Uterus (tissue), 4 donors: Measurements from ENCODE around the gene IQSEC2. TPM values are rescaled to one million over a fixed set of nuclear protein-coding genes. Genes with fewer than 3 reads are reported as not detected.
A peak's percentile ranks its signal among the peaks of the same experiment; 100 is the strongest.

ENCODE experiments used
- DNase-seq, 2 donors: peaks; one replicate each; pipeline ENCODE4 v3.0.0-alpha.2; 2019 to 2020
- H3K27ac ChIP-seq, 2 donors: fragments of 200-600 bp; sonication (generic); 1 replicate in 1 of 2; 2 replicates in 1 of 2; pipeline ENCODE4 v1.5.1; 2016 to 2018
- H3K27me3 ChIP-seq, 2 donors: fragments of 200-600 bp; sonication (generic); one replicate each; pipeline ENCODE4 v1.5.1; 2018 to 2019; ENCODE audit warnings: control low read depth in 1 of 2
- H3K36me3 ChIP-seq, 2 donors: fragments of 200-600 bp; sonication (generic); one replicate each; pipeline ENCODE4 v1.5.1; 2019; ENCODE audit warnings: control low read depth in 1 of 2
- H3K4me1 ChIP-seq, 2 donors: fragments of 200-600 bp; sonication (generic); one replicate each; pipeline ENCODE4 v1.5.1; 2018 to 2019; ENCODE audit warnings: control low read depth in 1 of 2
- H3K4me3 ChIP-seq, 2 donors: fragments of 200-600 bp; sonication (generic); 1 replicate in 1 of 2; 2 replicates in 1 of 2; pipeline ENCODE4 v1.5.1; 2018 to 2019; ENCODE audit warnings: mild to moderate bottlenecking in 1 of 2
- H3K9me3 ChIP-seq, 2 donors: fragments of 200-600 bp; sonication (generic); one replicate each; pipeline ENCODE4 v1.5.1; 2019; ENCODE audit warnings: control low read depth in 1 of 2
- CTCF ChIP-seq, 4 experiments: fragments of 200-600 bp in 2 of 4; fragments of 450-650 bp in 2 of 4; sonication (generic) in 2 of 4; IDR thresholded peaks; one replicate each; pipeline ENCODE4 v1.5.1; 2016 to 2019; ENCODE audit warnings: antibody characterized with exemption in 4 of 4, mild to moderate bottlenecking in 2 of 4, moderate library complexity in 1 of 4
- POLR2A ChIP-seq, 2 donors: fragments of 450-650 bp; IDR thresholded peaks; one replicate each; pipeline ENCODE4 v1.6.1; 2016; ENCODE audit warnings: antibody characterized with exemption in 2 of 2, mild to moderate bottlenecking in 1 of 2, moderate library complexity in 1 of 2
- intact Hi-C: fragments of 100-400 bp; cut with DNase I; formaldehyde crosslinking; loops from one replicate; pipeline ENCODE4 v1.15.1; 2023; ENCODE audit warnings: low total_unique reads
- small RNA-seq: library from RNA; depleted of rRNA; stranded (forward); fragments of <200 nt; gene quantifications from one replicate; pipeline ENCODE3, GENCODE V24; 2016
- total RNA-seq, 4 donors: library from RNA; depleted of rRNA in 3 of 4; stranded (reverse); fragments of >200 nt in 3 of 4; gene quantifications; one replicate each; pipeline versions ENCODE4 v1.1.0 to v1.2.4, GENCODE V29; 2014 to 2023
- donor health status: DM: yes; HTN: yes; CAD: no.

IQSEC2 gene
- total RNA-seq, 4 donors from 2014 or later = 4.1 to 31.6 (median 8.9) TPM

DNA sequence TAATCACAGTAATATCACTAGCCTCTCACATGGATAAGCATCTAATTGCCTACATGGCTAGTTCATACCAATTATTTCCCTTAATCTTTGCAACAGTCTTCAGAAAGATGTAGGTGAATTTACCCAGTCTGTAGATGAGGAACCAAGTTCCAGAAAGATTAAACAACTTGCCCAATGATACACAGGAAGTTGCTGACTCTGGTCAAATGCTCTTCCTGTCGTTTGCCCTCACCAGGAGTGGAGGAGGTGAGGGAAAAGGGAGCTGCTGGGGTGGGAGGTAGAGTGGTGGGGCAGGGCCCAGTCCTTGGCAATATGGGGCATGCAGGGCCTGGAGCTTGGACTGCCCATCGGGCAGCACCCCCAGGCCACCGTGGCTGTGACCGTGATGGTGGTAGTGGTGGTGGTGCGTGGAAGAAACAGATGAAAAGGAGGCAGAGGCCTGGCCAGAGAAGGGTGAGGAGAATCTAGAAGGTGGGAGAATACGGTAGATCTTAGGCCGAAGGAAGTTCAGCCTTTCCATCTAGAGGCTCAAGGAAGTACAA, 54.1 kb downstream of the IQSEC2 start:
- DNase-seq = no peak
- no peak overlapping the region for H3K27ac ChIP-seq
- intact Hi-C loops = no loop called here
- no peaks in the 10 kb centered on the region for H3K36me3 ChIP-seq
- H3K4me3 ChIP-seq = no peak overlapping the region
- H3K27me3 ChIP-seq = no peaks in the 10 kb centered on the region
- TF ChIP-seq CTCF (IDR thresholded peaks at IDR 0.05) (no peak), POLR2A (IDR thresholded peaks at IDR 0.05) (no peak)
- peaks cover 0 to 13% of the 10 kb centered on the region in 2 donors for H3K4me1 ChIP-seq
- H3K9me3 ChIP-seq = no peaks in the 10 kb centered on the region

- intact Hi-C loops = no loop called here
- no peak for TF ChIP-seq CTCF (IDR thresholded peaks at IDR 0.05)
- TF ChIP-seq POLR2A (IDR thresholded peaks at IDR 0.05) = peak; percentile 9 to 49
- peak; percentile 91 to 96 for DNase-seq
- peak within 1 kb of the TSS; percentile 87 to 88 for H3K27ac ChIP-seq
- no peaks in the 10 kb centered on the region for H3K36me3 ChIP-seq
- H3K9me3 ChIP-seq = no peaks in the 10 kb centered on the region
- peak within 1 kb of the TSS; percentile 78 to 96 for H3K4me3 ChIP-seq
- H3K27me3 ChIP-seq = no peaks in the 10 kb centered on the region
- peaks cover 0 to 22% of the 10 kb centered on the region in 2 donors for H3K4me1 ChIP-seq
Measured at GRCh38 chrX:53224860-53225797, 56.3 kb downstream of the IQSEC2 start, which contains the start of gene KDM5C. TSS of gene KDM5C (minus strand) at chrX:53225207. CDS start at chrX:53224889, 318 bp downstream.

DNA sequence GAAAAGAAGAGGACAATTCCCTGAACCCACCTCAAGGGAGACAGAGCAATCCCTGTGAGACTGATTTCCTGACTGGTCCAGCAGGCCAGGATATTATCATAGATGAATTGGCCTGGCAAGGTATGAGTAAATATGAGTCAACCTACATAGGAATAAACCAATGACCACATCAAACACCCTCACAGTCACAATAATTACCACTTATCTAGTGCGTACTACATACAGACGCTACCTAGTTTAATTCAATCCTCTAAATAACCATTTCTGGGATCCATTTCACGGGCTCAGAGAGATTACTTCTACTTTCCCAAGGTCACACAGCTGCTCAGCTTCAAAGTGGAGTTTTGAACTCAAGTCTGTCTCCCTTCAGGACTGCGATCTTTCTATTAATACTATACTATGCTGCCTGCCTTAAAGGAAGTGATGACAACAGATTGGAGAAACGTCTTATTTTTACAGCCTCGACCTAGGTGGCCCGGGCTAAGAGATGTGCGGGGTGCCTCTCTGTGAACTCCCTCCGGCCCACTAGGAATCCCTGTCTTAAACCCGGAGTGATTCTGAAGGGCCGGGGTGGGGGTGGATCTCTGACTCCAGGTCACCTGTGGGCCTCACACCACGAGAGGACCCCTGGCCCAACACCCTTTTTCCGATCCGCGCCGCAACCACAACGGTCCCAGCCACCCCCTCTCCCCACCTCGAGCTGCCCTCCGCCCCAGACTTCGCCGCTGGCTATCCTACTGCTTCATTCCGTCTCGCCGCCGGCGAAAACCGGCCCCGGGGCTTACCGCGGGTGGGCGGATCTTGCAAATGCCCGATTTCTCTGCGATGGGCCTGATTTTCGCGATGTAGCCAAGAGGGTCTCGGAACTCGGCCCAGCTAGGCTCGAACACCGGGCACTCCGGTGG, 57.2 kb downstream of the IQSEC2 start:
- intact Hi-C loops = no loop called here

DNA sequence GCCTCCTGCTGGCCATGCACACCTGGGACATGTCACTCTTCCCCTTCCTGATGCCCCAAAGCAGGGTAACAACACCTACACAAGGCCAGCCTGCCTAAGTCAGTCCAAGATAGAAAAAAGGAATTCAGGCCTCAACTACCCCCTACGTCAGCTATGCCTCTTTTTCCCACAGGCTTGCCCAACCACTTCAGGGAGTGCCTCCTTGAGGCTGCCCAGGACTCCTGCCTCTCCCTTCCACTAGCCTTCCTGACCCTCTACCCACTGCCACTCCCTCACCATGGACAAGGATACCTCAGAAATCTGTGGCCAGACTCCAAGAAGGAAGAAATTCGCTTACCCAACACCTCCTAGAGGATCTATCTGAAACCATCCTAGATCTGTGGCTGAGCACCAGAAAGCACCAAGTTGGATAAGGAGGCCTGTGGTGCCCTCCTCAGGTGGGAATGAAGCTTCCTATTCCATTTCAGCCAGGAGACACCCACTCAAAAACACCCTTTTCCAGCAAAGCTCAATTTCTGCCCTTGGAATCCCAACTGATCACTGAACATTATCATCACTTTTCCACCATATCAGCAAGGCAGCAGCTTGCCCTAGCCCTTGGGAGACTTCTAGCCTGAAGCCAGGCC, 58.2 kb downstream of the IQSEC2 start:
- no peak for DNase-seq
- Histone ChIP-seq H3K4me3 (peak overlapping the region; percentile 78 to 96), H3K36me3 (no peaks in the 10 kb centered on the region), H3K27me3 (no peaks in the 10 kb centered on the region), H3K27ac (peak overlapping the region in 1 of 2 donors; percentile 88), H3K4me1 (peaks cover 0 to 22% of the 10 kb centered on the region in 2 donors), H3K9me3 (no peaks in the 10 kb centered on the region)
- TF ChIP-seq POLR2A (IDR thresholded peaks at IDR 0.05) (no peak), CTCF (IDR thresholded peaks at IDR 0.05) (no peak)
- intact Hi-C loops = no loop called here

More for the DNA sequence above, 57.2 kb downstream of the IQSEC2 start:
- H3K27me3 ChIP-seq = no peaks in the 10 kb centered on the region
- peak overlapping the region; percentile 78 to 96 for H3K4me3 ChIP-seq
- peak in 1 of 2 donors; percentile 22 for DNase-seq
- H3K27ac ChIP-seq = peak overlapping the region; percentile 87 to 88
- H3K4me1 ChIP-seq = peaks cover 0 to 22% of the 10 kb centered on the region in 2 donors
- no peak for TF ChIP-seq CTCF (IDR thresholded peaks at IDR 0.05)
- TF ChIP-seq POLR2A (IDR thresholded peaks at IDR 0.05) = no peak
- H3K36me3 ChIP-seq = no peaks in the 10 kb centered on the region
- no peaks in the 10 kb centered on the region for H3K9me3 ChIP-seq

Small RNA genes lying within 50 kb of the gene (small RNA-seq; reads per million reads assigned to genes)
- gene RF00019 = not detected

Other genes with a start within 250 kb of the IQSEC2 start
- gene GPR173, start 232.8 kb downstream of the IQSEC2 start, total RNA-seq = 1 to 10 TPM in 2 of 4 donors, under 1 TPM in 2; 0.51 to 9.2 (median 4.5) TPM
- gene TSPYL2, start 199.2 kb downstream of the IQSEC2 start, total RNA-seq = 100 to 1,000 TPM in 1 of 4 donors, 10 to 100 TPM in 3; 19.5 to 152 (median 30.7) TPM
- gene KANTR, start 187.4 kb downstream of the IQSEC2 start, total RNA-seq = 10 to 100 TPM; 22.6 to 71.7 (median 33.6) TPM
- 100 to 1,000 TPM in 3 of 4 donors, 10 to 100 TPM in 1; 66.3 to 184 (median 127) TPM for gene KDM5C, start 56.4 kb downstream of the IQSEC2 start, total RNA-seq
- gene SMC1A, start 141.1 kb upstream of the IQSEC2 start, total RNA-seq = 10 to 100 TPM; 34.8 to 85.5 (median 40.8) TPM
- gene RIBC1, start 141.3 kb upstream of the IQSEC2 start, total RNA-seq = 1 to 10 TPM in 2 of 4 donors, under 1 TPM in 1, not detected in 1; 0.77 to 3.0 (median 2.5) TPM
- gene HSD17B10, start 152.8 kb upstream of the IQSEC2 start, total RNA-seq = 10 to 100 TPM; 12.6 to 91.7 (median 63.9) TPM